Subcutaneous abdominal adipose tissue (tissue), 5 donors: ENCODE data around the gene SERPINE1.
A peak's percentile ranks its signal among the peaks of the same experiment; 100 is the strongest.
"Not testable (repeated sequence)": the region's sequence is repeated elsewhere in the genome, so short reads cannot be mapped to it uniquely, and the experiment has no call there.

Experiments used
- H3K27ac ChIP-seq: one replicate; pipeline ENCODE4 v1.7.0; 2013; ENCODE audit warnings: low read depth, mild to moderate bottlenecking, inconsistent platforms, low read length, moderate library complexity
- H3K27me3 ChIP-seq, 5 donors: one replicate each; pipeline ENCODE4 v1.7.0; 2013; ENCODE audit warnings: low read length in 5 of 5, inconsistent platforms in 1 of 5; ENCODE audit not compliant: control insufficient read depth in 5 of 5, insufficient read depth in 4 of 5
- H3K36me3 ChIP-seq, 5 donors: one replicate each; pipeline ENCODE4 v1.7.0; 2013; ENCODE audit warnings: low read length in 5 of 5; ENCODE audit not compliant: control insufficient read depth in 5 of 5, insufficient read depth in 5 of 5
- H3K4me1 ChIP-seq, 5 donors: one replicate each; pipeline ENCODE4 v1.7.0; 2013; ENCODE audit warnings: low read length in 5 of 5, mild to moderate bottlenecking in 3 of 5, moderate library complexity in 1 of 5; ENCODE audit not compliant: control insufficient read depth in 5 of 5, insufficient read depth in 5 of 5
- H3K4me3 ChIP-seq, 5 donors: one replicate each; pipeline ENCODE4 v1.7.0; 2013; ENCODE audit warnings: low read length in 5 of 5, low read depth in 1 of 5
- H3K9ac ChIP-seq, 5 donors: one replicate each; pipeline ENCODE4 v1.7.0; 2013; ENCODE audit warnings: low read length in 5 of 5, mild to moderate bottlenecking in 4 of 5, moderate library complexity in 3 of 5
- H3K9me3 ChIP-seq, 5 donors: one replicate each; pipeline ENCODE4 v1.7.0; 2013; ENCODE audit warnings: low read length in 5 of 5; ENCODE audit not compliant: control insufficient read depth in 5 of 5
- donor health status: healthy.
- donor health status: healthy.
- donor health status: healthy.
- donor health status: healthy.
- donor health status: healthy.

The SERPINE1 gene

GRCh38 chr7:101102026-101102425 lies 24.9 kb upstream of the SERPINE1 start:
- Histone ChIP-seq H3K4me3 (no peak overlapping the region), H3K9ac (no peak overlapping the region), H3K27ac (no peak overlapping the region), H3K4me1 (peaks cover 3 to 32% (median 27%) of the 10 kb centered on the region in 5 donors), H3K27me3 (no peaks in the 10 kb centered on the region), H3K36me3 (no peaks in the 10 kb centered on the region), H3K9me3 (no peaks in the 10 kb centered on the region)

DNA sequence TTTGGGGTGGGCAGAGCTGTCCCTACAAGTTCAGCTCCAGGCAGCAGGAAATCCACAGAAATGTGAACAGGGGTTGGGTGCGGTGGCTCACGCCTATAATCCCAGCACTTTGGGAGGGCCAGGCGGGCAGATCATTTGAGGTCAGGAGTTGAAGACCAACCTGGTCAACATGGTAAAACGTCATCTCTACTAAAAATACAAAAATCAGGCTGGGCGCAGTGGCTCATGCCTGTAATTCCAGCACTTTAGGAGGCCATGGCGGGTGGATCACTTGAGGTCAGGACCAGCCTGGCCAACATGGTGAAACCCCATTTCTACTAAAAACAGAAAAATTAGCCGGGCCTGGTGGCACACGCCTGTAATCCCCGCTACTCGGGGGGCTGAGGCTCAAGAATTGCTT lies 23.2 kb upstream of the SERPINE1 start:
- not testable (repeated sequence) for H3K9me3 ChIP-seq, H3K27ac ChIP-seq, H3K27me3 ChIP-seq, H3K4me3 ChIP-seq, H3K9ac ChIP-seq, H3K36me3 ChIP-seq
- H3K4me1 ChIP-seq = peaks cover 6 to 42% (median 34%) of the 10 kb centered on the region in 5 donors

DNA sequence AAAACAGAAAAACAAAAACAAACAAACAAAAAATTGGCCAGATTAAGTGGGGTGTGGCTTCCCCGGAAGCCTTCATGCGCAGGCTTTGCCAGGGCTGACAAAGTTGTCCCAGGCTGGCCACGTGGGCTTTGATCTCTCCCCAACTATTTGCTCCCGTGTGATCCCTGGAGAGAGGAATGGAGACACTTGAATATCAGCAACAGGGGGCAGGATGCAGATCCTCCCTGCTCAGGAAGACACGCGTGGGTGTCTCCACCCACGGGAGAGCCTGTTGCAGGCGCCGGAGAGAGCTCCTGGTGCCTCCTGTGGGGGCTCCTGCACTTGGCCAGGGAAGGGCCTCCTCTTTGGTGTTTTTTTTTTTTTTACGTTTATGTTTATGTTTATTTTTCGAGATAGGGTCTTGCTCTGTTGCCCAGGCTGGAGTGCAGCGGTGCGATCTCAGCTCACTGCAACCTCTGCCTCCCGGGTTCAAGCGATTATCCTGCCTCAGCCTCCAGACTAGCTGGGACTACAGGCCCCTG lies 22.7 kb upstream of the SERPINE1 start:
- Histone ChIP-seq H3K4me3 (no peak overlapping the region), H3K36me3 (no peaks in the 10 kb centered on the region), H3K4me1 (peaks cover 9 to 47% (median 38%) of the 10 kb centered on the region in 5 donors), H3K27me3 (no peaks in the 10 kb centered on the region), H3K27ac (no peak overlapping the region), H3K9me3 (no peaks in the 10 kb centered on the region), H3K9ac (no peak overlapping the region)

GRCh38 chr7:101104799-101105198 lies 22.1 kb upstream of the SERPINE1 start:
- Histone ChIP-seq H3K4me1 (peaks cover 9 to 43% (median 34%) of the 10 kb centered on the region in 5 donors), H3K36me3 (no peaks in the 10 kb centered on the region), H3K27me3 (no peaks in the 10 kb centered on the region), H3K4me3 (no peak overlapping the region), H3K9ac (no peak overlapping the region), H3K27ac (no peak overlapping the region), H3K9me3 (no peaks in the 10 kb centered on the region)

- not testable (repeated sequence) for H3K27ac ChIP-seq, H3K36me3 ChIP-seq, H3K9me3 ChIP-seq, H3K4me3 ChIP-seq, H3K27me3 ChIP-seq, H3K9ac ChIP-seq
- peaks cover 9 to 39% (median 29%) of the 10 kb centered on the region in 5 donors for H3K4me1 ChIP-seq
Measured at GRCh38 chr7:101105248-101105647, 21.7 kb upstream of the SERPINE1 start.

- no peak overlapping the region for H3K9ac ChIP-seq
- H3K27ac ChIP-seq = no peak overlapping the region
- H3K4me1 ChIP-seq = peaks cover 5 to 35% (median 23%) of the 10 kb centered on the region in 5 donors
- H3K27me3 ChIP-seq = no peaks in the 10 kb centered on the region
- no peak overlapping the region for H3K4me3 ChIP-seq
- no peaks in the 10 kb centered on the region for H3K36me3 ChIP-seq
- no peaks in the 10 kb centered on the region for H3K9me3 ChIP-seq
Measured at GRCh38 chr7:101106386-101106785, 20.5 kb upstream of the SERPINE1 start.

- Histone ChIP-seq H3K9ac (no peak overlapping the region), H3K36me3 (no peaks in the 10 kb centered on the region), H3K27ac (peak overlapping the region; percentile 41), H3K27me3 (no peaks in the 10 kb centered on the region), H3K4me1 (peaks cover 5 to 45% (median 26%) of the 10 kb centered on the region in 5 donors), H3K9me3 (no peaks in the 10 kb centered on the region), H3K4me3 (no peak overlapping the region)
Measured at GRCh38 chr7:101108330-101108857, 18.5 kb upstream of the SERPINE1 start.

DNA sequence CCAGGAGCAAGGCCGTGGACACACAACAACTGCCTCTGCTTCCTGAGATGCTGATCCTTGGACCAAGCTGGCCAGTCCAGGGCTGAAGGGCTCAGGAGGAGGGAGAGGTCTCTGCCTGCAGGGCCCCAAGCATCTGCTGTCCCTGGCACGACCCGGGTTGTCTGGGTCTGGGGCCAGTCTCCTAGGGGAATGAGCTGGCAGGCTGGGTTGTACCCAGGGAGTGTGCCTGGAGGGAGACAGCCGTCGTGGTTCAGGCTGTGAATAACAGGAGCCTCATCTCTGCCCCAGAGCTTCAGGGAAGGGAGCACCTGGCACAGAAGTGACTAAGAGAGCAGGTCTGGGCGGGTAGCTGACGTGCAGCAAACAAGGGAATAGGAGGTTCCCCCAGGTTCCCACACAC lies 17.9 kb upstream of the SERPINE1 start:
- no peaks in the 10 kb centered on the region for H3K36me3 ChIP-seq
- peak overlapping the region; percentile 41 for H3K27ac ChIP-seq
- peaks cover 5 to 44% (median 26%) of the 10 kb centered on the region in 5 donors for H3K4me1 ChIP-seq
- no peak overlapping the region for H3K9ac ChIP-seq
- H3K4me3 ChIP-seq = no peak overlapping the region
- no peaks in the 10 kb centered on the region for H3K9me3 ChIP-seq
- peaks cover 0 to under 1% (median 0%) of the 10 kb centered on the region in 5 donors for H3K27me3 ChIP-seq

GRCh38 chr7:101109368-101109767 lies 17.5 kb upstream of the SERPINE1 start:
- no peak overlapping the region for H3K9ac ChIP-seq
- peak overlapping the region; percentile 41 for H3K27ac ChIP-seq
- H3K9me3 ChIP-seq = no peaks in the 10 kb centered on the region
- H3K36me3 ChIP-seq = no peaks in the 10 kb centered on the region
- H3K4me1 ChIP-seq = peaks cover 5 to 39% (median 23%) of the 10 kb centered on the region in 5 donors
- H3K27me3 ChIP-seq = peaks cover 0 to 3% (median 0%) of the 10 kb centered on the region in 5 donors
- H3K4me3 ChIP-seq = no peak overlapping the region

- peak overlapping the region; percentile 44 for H3K27ac ChIP-seq
Measured at GRCh38 chr7:101111261-101111660, 15.6 kb upstream of the SERPINE1 start.

More at GRCh38 chr7:101111261-101111660, 15.6 kb upstream of the SERPINE1 start:
- no peak overlapping the region for H3K4me3 ChIP-seq
- H3K27me3 ChIP-seq = peaks cover 0 to 3% (median 0%) of the 10 kb centered on the region in 5 donors
- peaks cover 5 to 33% (median 19%) of the 10 kb centered on the region in 5 donors for H3K4me1 ChIP-seq
- H3K9ac ChIP-seq = no peak overlapping the region
- no peaks in the 10 kb centered on the region for H3K9me3 ChIP-seq
- H3K36me3 ChIP-seq = no peaks in the 10 kb centered on the region
